HEK293T (cell line): ENCODE results near the gene PLAGL2.

Experiments
- CTCF ChIA-PET: fragments of 350-600 bp; formaldehyde crosslinking; extraction: SDS; loops from one replicate; lab custom pipeline; 2021; ENCODE audit warnings: antibody characterized with exemption, inconsistent platforms; lab: Yijun Ruan, JAX
- POLR2A ChIA-PET: fragments of 350-600 bp; formaldehyde crosslinking; extraction: SDS; loops from one replicate; lab custom pipeline; 2020; ENCODE audit warnings: antibody characterized with exemption, inconsistent platforms; lab: Yijun Ruan, JAX
- DNase-seq: peaks from one replicate; pipeline ENCODE4 v3.0.0; 2012; ENCODE audit warnings: mixed read lengths; ENCODE audit errors: extremely low spot score
- ARNT ChIP-seq: fragments of 450-650 bp; IDR thresholded peaks from 2 replicates; pipeline ENCODE4 v1.6.1; 2017; ENCODE audit warnings: mild to moderate bottlenecking
- BHLHE40 ChIP-seq: fragments of 450-650 bp; IDR thresholded peaks from 2 replicates; pipeline ENCODE4 v1.6.1; 2016; ENCODE audit warnings: mild to moderate bottlenecking, moderate library complexity, borderline replicate concordance
- CTBP1 ChIP-seq: fragments of 450-650 bp; IDR thresholded peaks from 2 replicates; pipeline ENCODE4 v1.6.1; 2016; ENCODE audit warnings: borderline replicate concordance
- ELF4 ChIP-seq: fragments of 450-650 bp; IDR thresholded peaks from 2 replicates; pipeline ENCODE4 v1.6.1; 2017; ENCODE audit warnings: antibody characterized with exemption
- FOXA1 ChIP-seq: fragments of 450-650 bp; IDR thresholded peaks from 2 replicates; pipeline ENCODE4 v1.6.1; 2016; ENCODE audit warnings: mild to moderate bottlenecking
- FOXK2 ChIP-seq: fragments of 450-650 bp; IDR thresholded peaks from 2 replicates; pipeline ENCODE4 v1.6.1; 2016; ENCODE audit warnings: mild to moderate bottlenecking
- FOXM1 ChIP-seq: fragments of 450-650 bp; IDR thresholded peaks from 2 replicates; pipeline ENCODE4 v1.6.1; 2017; ENCODE audit warnings: mild to moderate bottlenecking, borderline replicate concordance
- HDGF ChIP-seq: fragments of 450-650 bp; IDR thresholded peaks from 2 replicates; pipeline ENCODE4 v1.6.1; 2017; ENCODE audit warnings: antibody characterized with exemption, borderline replicate concordance
- L3MBTL2 ChIP-seq: fragments of 450-650 bp; conservative IDR thresholded peaks from 2 replicates; pipeline ENCODE4 v1.6.1; 2016; ENCODE audit warnings: mild to moderate bottlenecking
- LEF1 ChIP-seq: fragments of 450-650 bp; IDR thresholded peaks from 2 replicates; pipeline ENCODE4 v1.6.1; 2017; ENCODE audit warnings: mild to moderate bottlenecking, borderline replicate concordance
- NFRKB ChIP-seq: fragments of 450-650 bp; IDR thresholded peaks from 2 replicates; pipeline ENCODE4 v1.6.1; 2016; ENCODE audit warnings: mild to moderate bottlenecking, moderate library complexity
- PKNOX1 ChIP-seq: fragments of 450-650 bp; IDR thresholded peaks from 2 replicates; pipeline ENCODE4 v1.6.1; 2016
- SP1 ChIP-seq: fragments of 450-650 bp; IDR thresholded peaks from 2 replicates; pipeline ENCODE4 v1.6.1; 2017
- SUZ12 ChIP-seq: fragments of 450-650 bp; IDR thresholded peaks from 2 replicates; pipeline ENCODE4 v1.6.1; 2016; ENCODE audit warnings: mild to moderate bottlenecking
- TARDBP ChIP-seq: fragments of 450-650 bp; IDR thresholded peaks from 2 replicates; pipeline ENCODE4 v1.6.1; 2016
- ZNF384 ChIP-seq: fragments of 450-650 bp; IDR thresholded peaks from 2 replicates; pipeline ENCODE4 v1.6.1; 2016

The PLAGL2 gene

GRCh38 chr20:32244959-32245358, 37.4 kb upstream of the PLAGL2 start:
- CTCF ChIA-PET = no interaction called here
- DNase-seq = no peak
- no peak for TF ChIP-seq SUZ12
- TF ChIP-seq SP1 = no peak
- TF ChIP-seq BHLHE40 = no peak
- POLR2A ChIA-PET = no interaction called here

- ChIA-PET POLR2A (interaction anchor here (0.7 kb wide), 1 partner anchor 8 kb away, joined by 3 read pairs; no protein-coding TSS in a partner anchor), CTCF (no interaction called here)
- DNase-seq = no peak
- TF ChIP-seq TARDBP (no peak), ELF4 (no peak), NFRKB (no peak), BHLHE40 (no peak), SP1 (no peak), PKNOX1 (no peak), ARNT (no peak), LEF1 (no peak), L3MBTL2 (no peak), CTBP1 (no peak), SUZ12 (no peak), FOXA1 (no peak), FOXK2 (no peak), HDGF (no peak), ZNF384 (no peak), FOXM1 (no peak)
Observed at GRCh38 chr20:32244150-32244823, 36.7 kb upstream of the PLAGL2 start.

GRCh38 chr20:32241807-32242206, 34.3 kb upstream of the PLAGL2 start:
- TF ChIP-seq TARDBP = no peak
- no peak for TF ChIP-seq PKNOX1
- TF ChIP-seq NFRKB = no peak
- TF ChIP-seq SUZ12 = no peak
- no peak for TF ChIP-seq SP1
- no peak for TF ChIP-seq ARNT
- TF ChIP-seq CTBP1 = no peak
- TF ChIP-seq ELF4 = no peak
- TF ChIP-seq FOXK2 = no peak
- no peak for TF ChIP-seq BHLHE40
- no peak for TF ChIP-seq LEF1
- no peak for TF ChIP-seq L3MBTL2
- TF ChIP-seq FOXA1 = no peak
- no peak for TF ChIP-seq HDGF
- TF ChIP-seq FOXM1 = no peak
- no peak for TF ChIP-seq ZNF384
- ChIA-PET POLR2A (no interaction called here), CTCF (no interaction called here)
- no peak for DNase-seq

GRCh38 chr20:32240205-32240604, 32.7 kb upstream of the PLAGL2 start:
- TF ChIP-seq LEF1 = no peak
- no peak for TF ChIP-seq ZNF384
- TF ChIP-seq L3MBTL2 = no peak
- no peak for TF ChIP-seq HDGF
- TF ChIP-seq FOXK2 = no peak
- no peak for TF ChIP-seq FOXM1
- TF ChIP-seq NFRKB = no peak
- no peak for TF ChIP-seq ARNT
- CTCF ChIA-PET = interaction anchor here (0.6 kb wide), 1 partner anchor 454 kb away, joined by 3 read pairs; no protein-coding TSS in a partner anchor
- POLR2A ChIA-PET = no interaction called here

GRCh38 chr20:32238483-32239425, 31.2 kb upstream of the PLAGL2 start:
- ChIA-PET CTCF (interaction anchor here (0.5 kb wide), 1 partner anchor 160 kb away, joined by 3 read pairs; no protein-coding TSS in a partner anchor), POLR2A (no interaction called here)
- no peak for DNase-seq
- TF ChIP-seq ZNF384 (no peak), LEF1 (no peak), ARNT (no peak), PKNOX1 (no peak), FOXM1 (no peak), SUZ12 (no peak), FOXA1 (no peak), SP1 (no peak), ELF4 (no peak), NFRKB (no peak), L3MBTL2 (no peak), BHLHE40 (no peak), HDGF (no peak), FOXK2 (no peak)

More at GRCh38 chr20:32240205-32240604, 32.7 kb upstream of the PLAGL2 start:
- DNase-seq = no peak
